Measurements from ENCODE around the gene ANO7.
A peak's percentile ranks its signal among the peaks of the same experiment; 100 is the strongest.

ANO7 gene

GRCh38 chr2:241160318-241160717, 28.2 kb upstream of the ANO7 start:
- Histone ChIP-seq H3K36me3 (ENCODE audit: insufficient read depth, low read length) (peaks cover 35% of the 10 kb centered on the region), H3K9ac (ENCODE audit: low read length) (no peak overlapping the region)

GRCh38 chr2:241161646-241162281, 26.7 kb upstream of the ANO7 start:
- no peak overlapping the region for H3K4me3 ChIP-seq (ENCODE audit: low read depth in 1 of 2, low read length in 2 of 2)
- no peaks in the 10 kb centered on the region for H3K9me3 ChIP-seq (ENCODE audit: low read length)
- peaks cover 43% of the 10 kb centered on the region for H3K36me3 ChIP-seq (ENCODE audit: insufficient read depth, low read length)
- peaks cover 10% of the 10 kb centered on the region for H3K4me1 ChIP-seq (ENCODE audit: insufficient read depth, low read length)
- peak overlapping the region; percentile 58 for H3K27ac ChIP-seq (ENCODE audit: low read depth, low read length)
- H3K9ac ChIP-seq (ENCODE audit: low read length) = no peak overlapping the region
- no peaks in the 10 kb centered on the region for H3K27me3 ChIP-seq (ENCODE audit: control insufficient read depth in 1 of 2, insufficient read depth in 2 of 2, low read length in 2 of 2)

More at GRCh38 chr2:241160318-241160717, 28.2 kb upstream of the ANO7 start:
- no peak overlapping the region for H3K27ac ChIP-seq (ENCODE audit: low read depth, low read length)
- no peak overlapping the region for H3K4me3 ChIP-seq (ENCODE audit: low read depth in 1 of 2, low read length in 2 of 2)
- H3K27me3 ChIP-seq (ENCODE audit: control insufficient read depth in 1 of 2, insufficient read depth in 2 of 2, low read length in 2 of 2) = no peaks in the 10 kb centered on the region
- no peaks in the 10 kb centered on the region for H3K9me3 ChIP-seq (ENCODE audit: low read length)
- H3K4me1 ChIP-seq (ENCODE audit: insufficient read depth, low read length) = peaks cover 10% of the 10 kb centered on the region

DNA sequence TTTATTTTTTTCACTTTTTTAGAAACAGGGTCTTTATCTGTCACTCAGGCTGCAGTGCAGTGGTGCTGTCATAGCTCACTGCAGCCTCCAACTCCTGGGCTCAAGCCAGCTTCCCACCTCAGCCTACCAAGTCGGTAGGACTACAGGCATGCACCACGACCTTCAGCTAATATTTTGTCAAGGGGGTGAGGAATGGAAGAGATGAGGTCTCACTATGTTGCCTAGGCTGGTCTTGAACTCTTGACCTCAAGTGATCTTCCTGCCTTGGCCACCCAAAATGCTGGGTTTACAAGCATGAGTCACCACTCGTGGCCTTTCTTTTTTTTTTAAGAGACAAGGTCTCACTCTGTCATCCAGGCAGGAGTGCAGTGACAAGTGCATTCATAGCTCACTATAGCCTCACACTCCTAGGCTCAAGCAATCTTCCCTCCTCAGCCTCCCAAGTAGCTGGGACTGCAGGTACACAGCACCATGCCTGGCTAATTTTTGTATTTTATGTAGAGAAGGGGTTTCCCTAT, 24.8 kb upstream of the ANO7 start:
- Histone ChIP-seq H3K27me3 (ENCODE audit: control insufficient read depth in 1 of 2, insufficient read depth in 2 of 2, low read length in 2 of 2) (no peaks in the 10 kb centered on the region), H3K36me3 (ENCODE audit: insufficient read depth, low read length) (peaks cover 41% of the 10 kb centered on the region), H3K27ac (ENCODE audit: low read depth, low read length) (no peak overlapping the region), H3K9ac (ENCODE audit: low read length) (no peak overlapping the region), H3K4me1 (ENCODE audit: insufficient read depth, low read length) (peaks cover 10% of the 10 kb centered on the region), H3K4me3 (ENCODE audit: low read depth in 1 of 2, low read length in 2 of 2) (no peak overlapping the region), H3K9me3 (ENCODE audit: low read length) (no peaks in the 10 kb centered on the region)

DNA sequence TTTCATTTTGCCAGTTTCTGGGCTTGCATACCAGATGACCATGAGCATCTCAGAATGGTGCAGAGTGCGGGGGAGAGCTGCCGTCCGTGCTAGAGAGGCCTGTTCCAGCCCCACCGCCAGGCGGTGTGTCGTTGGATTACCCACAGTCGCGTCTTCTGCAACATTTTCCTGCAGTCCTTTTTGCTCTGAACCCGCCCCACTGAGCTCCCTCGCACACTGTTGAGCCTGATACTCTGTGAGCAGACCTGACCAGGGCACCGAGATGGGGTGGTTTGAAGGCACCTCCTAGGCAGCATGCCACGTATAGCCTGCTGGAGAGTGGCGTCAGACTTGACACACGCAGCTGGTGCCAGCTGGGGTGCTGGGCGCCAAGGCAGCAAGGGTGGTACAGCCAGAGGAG, 20.1 kb upstream of the ANO7 start:
- H3K9me3 ChIP-seq (ENCODE audit: low read length) = no peaks in the 10 kb centered on the region
- no peaks in the 10 kb centered on the region for H3K4me1 ChIP-seq (ENCODE audit: insufficient read depth, low read length)
- H3K9ac ChIP-seq (ENCODE audit: low read length) = no peak overlapping the region
- peaks cover 56% of the 10 kb centered on the region for H3K36me3 ChIP-seq (ENCODE audit: insufficient read depth, low read length)
- H3K27ac ChIP-seq (ENCODE audit: low read depth, low read length) = no peak overlapping the region
- no peak overlapping the region for H3K4me3 ChIP-seq (ENCODE audit: low read depth in 1 of 2, low read length in 2 of 2)
- H3K27me3 ChIP-seq (ENCODE audit: control insufficient read depth in 1 of 2, insufficient read depth in 2 of 2, low read length in 2 of 2) = no peaks in the 10 kb centered on the region

GRCh38 chr2:241173557-241173956, 14.9 kb upstream of the ANO7 start:
- Histone ChIP-seq H3K27ac (ENCODE audit: low read depth, low read length) (no peak overlapping the region), H3K9ac (ENCODE audit: low read length) (no peak overlapping the region), H3K36me3 (ENCODE audit: insufficient read depth, low read length) (peaks cover 29% of the 10 kb centered on the region), H3K4me1 (ENCODE audit: insufficient read depth, low read length) (no peaks in the 10 kb centered on the region), H3K27me3 (ENCODE audit: control insufficient read depth in 1 of 2, insufficient read depth in 2 of 2, low read length in 2 of 2) (no peaks in the 10 kb centered on the region), H3K4me3 (ENCODE audit: low read depth in 1 of 2, low read length in 2 of 2) (no peak overlapping the region), H3K9me3 (ENCODE audit: low read length) (no peaks in the 10 kb centered on the region)

GRCh38 chr2:241177526-241178334, 10.7 kb upstream of the ANO7 start:
- H3K9ac ChIP-seq (ENCODE audit: low read length) = no peak overlapping the region
- no peak overlapping the region for H3K27ac ChIP-seq (ENCODE audit: low read depth, low read length)
- H3K36me3 ChIP-seq (ENCODE audit: insufficient read depth, low read length) = peaks cover 7% of the 10 kb centered on the region
- no peak overlapping the region for H3K4me3 ChIP-seq (ENCODE audit: low read depth in 1 of 2, low read length in 2 of 2)
- peaks cover 3% of the 10 kb centered on the region for H3K4me1 ChIP-seq (ENCODE audit: insufficient read depth, low read length)
- H3K9me3 ChIP-seq (ENCODE audit: low read length) = no peaks in the 10 kb centered on the region
- H3K27me3 ChIP-seq (ENCODE audit: control insufficient read depth in 1 of 2, insufficient read depth in 2 of 2, low read length in 2 of 2) = no peaks in the 10 kb centered on the region

- Histone ChIP-seq H3K4me1 (ENCODE audit: insufficient read depth, low read length) (peaks cover 3% of the 10 kb centered on the region), H3K27ac (ENCODE audit: low read depth, low read length) (no peak overlapping the region)
Measured at GRCh38 chr2:241178961-241179360, 9.5 kb upstream of the ANO7 start.

GRCh38 chr2:241179899-241180298, 8.6 kb upstream of the ANO7 start:
- peaks cover 10% of the 10 kb centered on the region for H3K36me3 ChIP-seq (ENCODE audit: insufficient read depth, low read length)

More at GRCh38 chr2:241178961-241179360, 9.5 kb upstream of the ANO7 start:
- H3K4me3 ChIP-seq (ENCODE audit: low read depth in 1 of 2, low read length in 2 of 2) = no peak overlapping the region
- peaks cover 10% of the 10 kb centered on the region for H3K36me3 ChIP-seq (ENCODE audit: insufficient read depth, low read length)
- no peaks in the 10 kb centered on the region for H3K27me3 ChIP-seq (ENCODE audit: control insufficient read depth in 1 of 2, insufficient read depth in 2 of 2, low read length in 2 of 2)
- no peaks in the 10 kb centered on the region for H3K9me3 ChIP-seq (ENCODE audit: low read length)
- no peak overlapping the region for H3K9ac ChIP-seq (ENCODE audit: low read length)

DNA sequence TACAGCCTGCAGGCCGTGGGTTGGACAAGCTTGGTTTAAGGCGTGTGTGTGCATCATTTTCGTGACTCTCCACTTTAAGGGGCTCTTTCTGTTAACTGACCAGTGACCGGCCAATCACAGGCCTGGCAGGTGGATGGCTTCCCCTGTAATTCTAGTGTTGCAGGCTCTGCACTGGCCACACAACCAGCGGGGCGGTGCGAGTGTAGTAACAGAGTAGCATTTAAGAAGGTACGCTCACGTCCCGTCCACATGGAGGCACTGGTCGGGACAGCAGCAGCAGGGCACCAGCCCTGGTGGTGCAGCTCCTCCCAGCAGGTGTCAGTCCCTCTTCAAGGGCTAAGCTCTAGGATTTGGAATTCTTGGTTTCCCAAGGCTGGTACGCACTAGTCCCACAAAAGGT, 8.0 kb upstream of the ANO7 start:
- Histone ChIP-seq H3K9me3 (ENCODE audit: low read length) (no peaks in the 10 kb centered on the region), H3K36me3 (ENCODE audit: insufficient read depth, low read length) (peaks cover 10% of the 10 kb centered on the region), H3K9ac (ENCODE audit: low read length) (no peak overlapping the region), H3K27me3 (ENCODE audit: control insufficient read depth in 1 of 2, insufficient read depth in 2 of 2, low read length in 2 of 2) (no peaks in the 10 kb centered on the region), H3K27ac (ENCODE audit: low read depth, low read length) (no peak overlapping the region), H3K4me1 (ENCODE audit: insufficient read depth, low read length) (peaks cover 3% of the 10 kb centered on the region), H3K4me3 (ENCODE audit: low read depth in 1 of 2, low read length in 2 of 2) (no peak overlapping the region)

More at GRCh38 chr2:241179899-241180298, 8.6 kb upstream of the ANO7 start:
- Histone ChIP-seq H3K4me1 (ENCODE audit: insufficient read depth, low read length) (peaks cover 3% of the 10 kb centered on the region), H3K9me3 (ENCODE audit: low read length) (no peaks in the 10 kb centered on the region), H3K27ac (ENCODE audit: low read depth, low read length) (no peak overlapping the region), H3K9ac (ENCODE audit: low read length) (no peak overlapping the region), H3K27me3 (ENCODE audit: control insufficient read depth in 1 of 2, insufficient read depth in 2 of 2, low read length in 2 of 2) (no peaks in the 10 kb centered on the region), H3K4me3 (ENCODE audit: low read depth in 1 of 2, low read length in 2 of 2) (no peak overlapping the region)

DNA sequence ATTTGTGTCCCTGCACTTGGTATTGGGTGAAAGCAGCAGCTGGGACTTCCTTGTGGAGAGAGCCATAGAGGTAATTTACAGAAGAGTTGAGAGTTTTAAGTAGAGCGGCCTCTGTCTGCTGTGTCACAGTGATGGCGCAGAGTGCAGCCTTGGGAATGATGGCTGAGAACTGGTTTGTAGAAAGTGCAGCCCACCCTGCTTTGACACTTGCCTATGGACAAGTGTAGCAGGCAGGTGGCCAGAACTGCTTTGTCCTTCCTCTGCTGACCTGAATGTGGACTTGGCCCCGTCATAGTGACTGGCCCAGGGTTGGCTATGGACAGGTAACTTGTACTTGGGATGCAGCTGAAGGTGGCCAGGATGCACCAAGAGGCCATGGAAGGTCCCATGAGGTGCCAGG, 6.4 kb upstream of the ANO7 start:
- no peak overlapping the region for H3K27ac ChIP-seq (ENCODE audit: low read depth, low read length)
- H3K9ac ChIP-seq (ENCODE audit: low read length) = no peak overlapping the region
- peaks cover 3% of the 10 kb centered on the region for H3K4me1 ChIP-seq (ENCODE audit: insufficient read depth, low read length)
- no peak overlapping the region for H3K4me3 ChIP-seq (ENCODE audit: low read depth in 1 of 2, low read length in 2 of 2)
- peaks cover 10% of the 10 kb centered on the region for H3K36me3 ChIP-seq (ENCODE audit: insufficient read depth, low read length)
- no peaks in the 10 kb centered on the region for H3K27me3 ChIP-seq (ENCODE audit: control insufficient read depth in 1 of 2, insufficient read depth in 2 of 2, low read length in 2 of 2)
- no peaks in the 10 kb centered on the region for H3K9me3 ChIP-seq (ENCODE audit: low read length)

GRCh38 chr2:241182531-241183133, 5.8 kb upstream of the ANO7 start:
- no peaks in the 10 kb centered on the region for H3K9me3 ChIP-seq (ENCODE audit: low read length)
- no peak overlapping the region for H3K4me3 ChIP-seq (ENCODE audit: low read depth in 1 of 2, low read length in 2 of 2)
- no peak overlapping the region for H3K9ac ChIP-seq (ENCODE audit: low read length)
- peaks cover 3% of the 10 kb centered on the region for H3K4me1 ChIP-seq (ENCODE audit: insufficient read depth, low read length)
- no peaks in the 10 kb centered on the region for H3K27me3 ChIP-seq (ENCODE audit: control insufficient read depth in 1 of 2, insufficient read depth in 2 of 2, low read length in 2 of 2)
- H3K36me3 ChIP-seq (ENCODE audit: insufficient read depth, low read length) = peaks cover 10% of the 10 kb centered on the region
- no peak overlapping the region for H3K27ac ChIP-seq (ENCODE audit: low read depth, low read length)

Measured in muscle layer of colon (tissue), 2 donors.